ENCODE data around the gene GSTM1.
"Not testable (repeated sequence)": the region's sequence is repeated elsewhere in the genome, so short reads cannot be mapped to it uniquely, and the experiment has no call there.

Gene GSTM1

DNA sequence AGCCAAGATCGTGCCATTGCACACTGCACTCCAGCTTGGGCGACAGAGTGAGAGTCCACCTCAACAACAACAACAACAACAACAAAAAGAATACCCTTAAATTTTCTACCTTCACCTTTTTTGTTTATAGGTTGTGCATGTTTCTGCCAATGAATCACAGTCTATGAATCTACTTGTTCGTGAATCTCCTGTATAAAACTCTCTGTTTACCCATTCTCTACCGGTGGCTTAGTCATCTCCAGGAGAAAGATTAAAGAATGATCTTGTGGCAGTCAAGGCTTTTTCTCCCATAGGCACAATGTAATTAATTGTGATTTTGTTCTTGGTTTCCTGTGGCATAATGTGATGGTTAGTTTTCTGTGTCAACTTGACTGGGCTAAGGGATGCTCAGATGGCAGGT lies 10.2 kb downstream of the GSTM1 start:
- DNase-seq (ENCODE audit: low read depth), result not testable (repeated sequence)

DNA sequence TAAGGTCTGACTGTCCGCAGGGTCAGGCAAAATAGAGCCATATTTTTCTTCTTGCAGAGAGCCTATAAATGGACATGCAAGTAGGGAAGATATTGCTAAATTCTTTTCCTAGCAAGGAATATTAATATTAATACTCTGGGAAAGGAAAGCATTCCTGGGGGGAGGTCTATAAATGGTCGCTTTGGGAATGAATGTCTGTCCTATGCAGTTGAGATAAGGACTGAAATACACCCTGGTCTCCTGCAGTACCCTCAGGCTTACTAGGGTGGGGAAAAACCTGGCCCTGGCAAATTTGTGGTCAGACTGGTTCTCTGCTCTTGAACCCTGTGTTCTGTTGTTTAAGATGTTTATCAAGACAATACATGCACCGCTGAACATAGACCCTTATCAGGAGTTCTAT lies 15.3 kb downstream of the GSTM1 start:
- not testable (repeated sequence) for DNase-seq (ENCODE audit: low read depth)

DNA sequence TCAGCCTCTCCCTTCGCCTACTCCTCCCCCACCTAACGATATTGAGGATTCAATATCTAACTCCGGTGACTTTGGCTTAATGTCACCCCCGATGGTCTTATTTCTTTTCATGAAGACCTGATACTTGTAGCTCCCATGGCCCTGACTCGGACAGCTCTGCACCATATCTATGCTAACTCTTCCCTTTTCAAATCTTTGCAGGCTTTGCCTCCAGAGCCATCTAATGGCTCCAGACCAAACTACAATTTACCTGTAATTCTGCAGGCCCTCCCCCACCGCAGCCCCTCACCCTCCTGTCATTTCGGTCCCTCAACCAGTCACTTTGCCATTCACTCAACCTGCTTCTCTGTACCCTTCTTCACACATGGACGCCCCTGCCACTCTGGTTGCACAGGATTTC lies 16.6 kb downstream of the GSTM1 start:
- no peak for DNase-seq (ENCODE audit: low read depth)

DNA sequence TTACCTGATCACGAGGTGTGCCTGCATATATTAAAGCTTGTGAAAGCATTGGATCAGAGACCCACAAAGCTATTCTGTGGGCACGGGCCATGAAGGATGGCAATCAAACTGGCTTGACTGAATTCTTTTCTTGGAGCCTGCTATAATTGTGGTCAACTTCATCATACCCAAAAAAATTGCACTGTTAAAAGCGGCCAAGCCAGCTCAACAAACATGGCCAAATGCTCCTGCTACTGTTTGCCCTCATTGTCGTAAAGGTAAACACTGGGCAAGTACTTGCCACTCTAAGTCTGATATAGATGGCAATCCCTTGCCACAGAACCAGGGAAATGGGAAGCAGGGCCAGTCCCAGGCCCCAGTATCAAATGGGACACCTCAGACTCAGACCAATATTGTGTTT lies 17.8 kb downstream of the GSTM1 start:
- no peak for DNase-seq (ENCODE audit: low read depth)

DNA sequence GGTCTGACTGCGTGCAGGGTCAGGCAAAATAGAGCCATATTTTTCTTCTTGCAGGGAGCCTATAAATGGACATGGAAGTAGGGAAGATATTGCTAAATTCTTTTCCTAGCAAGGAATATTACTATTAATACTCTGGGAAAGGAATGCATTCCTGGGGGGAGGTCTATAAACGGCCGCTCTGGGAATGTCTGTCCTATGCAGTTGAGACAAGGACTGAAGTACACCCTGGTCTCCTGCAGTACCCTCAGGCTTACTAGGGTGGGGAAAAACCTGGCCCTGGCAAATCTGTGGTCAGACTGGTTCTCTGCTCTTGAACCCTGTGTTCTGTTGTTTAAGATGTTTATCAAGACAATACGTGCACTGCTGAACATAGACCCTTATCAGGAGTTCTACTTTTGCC lies 21.3 kb downstream of the GSTM1 start:
- DNase-seq (ENCODE audit: low read depth), result not testable (repeated sequence)

DNA sequence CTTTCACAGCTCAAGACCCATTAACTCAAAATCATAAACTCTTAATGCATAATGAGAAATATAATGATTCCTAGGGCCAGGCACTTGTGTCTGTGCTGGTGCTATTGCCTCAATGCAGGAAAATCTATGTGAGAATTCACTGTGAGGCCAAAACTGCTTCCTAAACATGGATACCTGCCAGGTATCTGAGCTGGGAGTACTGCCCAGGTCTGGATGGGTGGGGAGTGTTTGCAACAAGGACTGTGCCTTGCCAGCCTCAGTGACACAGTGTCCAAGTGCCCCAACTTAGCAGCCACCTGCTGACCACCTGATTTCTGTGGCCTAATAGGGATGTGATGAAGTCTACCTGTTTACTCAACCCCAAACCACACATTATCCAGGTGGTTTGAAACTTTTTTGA lies 22.2 kb downstream of the GSTM1 start:
- not testable (repeated sequence) for DNase-seq (ENCODE audit: low read depth)

DNA sequence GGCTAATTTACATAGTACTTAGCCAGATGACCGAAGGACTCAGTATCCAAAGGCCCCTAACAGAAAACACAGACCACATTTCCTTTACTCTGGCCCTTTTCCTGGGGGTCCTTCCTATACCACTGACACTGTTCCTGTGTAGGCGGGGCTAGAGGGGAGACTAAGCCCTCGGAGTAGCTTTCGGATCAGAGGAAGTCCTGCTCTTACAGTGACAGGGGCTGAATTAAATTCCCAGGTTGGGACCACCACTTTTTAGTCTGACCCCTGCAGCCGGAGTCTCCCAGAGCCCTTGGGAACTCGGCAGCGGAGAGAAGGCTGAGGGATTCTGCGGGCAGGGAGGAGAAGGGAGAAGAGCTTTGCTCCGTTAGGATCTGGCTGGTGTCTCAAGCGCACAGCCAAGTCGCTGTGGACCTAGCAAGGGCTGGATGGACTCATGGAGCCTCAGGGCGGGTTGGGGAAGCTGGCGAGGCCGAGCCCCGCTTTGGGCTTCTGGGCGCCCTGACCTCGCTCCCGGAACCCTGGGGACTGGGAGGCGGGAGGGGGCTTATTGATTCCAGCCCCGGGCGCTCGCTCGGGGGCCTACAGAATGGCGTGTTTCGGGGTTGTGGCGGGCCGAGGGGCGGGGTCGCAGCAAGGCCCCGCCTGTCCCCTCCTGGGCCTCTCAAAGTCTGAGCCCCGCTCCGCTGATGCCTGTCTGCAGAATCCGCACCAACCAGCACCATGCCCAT lies 24.1 kb downstream of the GSTM1 start, which contains the start of gene GSTM5:
Gene GSTM5 (plus strand): TSS at position 659 of the 728 bp plus-strand sequence. CDS start 62 bp downstream, at position 721.
- DNase-seq (ENCODE audit: low read depth), result not testable (repeated sequence)

DNA sequence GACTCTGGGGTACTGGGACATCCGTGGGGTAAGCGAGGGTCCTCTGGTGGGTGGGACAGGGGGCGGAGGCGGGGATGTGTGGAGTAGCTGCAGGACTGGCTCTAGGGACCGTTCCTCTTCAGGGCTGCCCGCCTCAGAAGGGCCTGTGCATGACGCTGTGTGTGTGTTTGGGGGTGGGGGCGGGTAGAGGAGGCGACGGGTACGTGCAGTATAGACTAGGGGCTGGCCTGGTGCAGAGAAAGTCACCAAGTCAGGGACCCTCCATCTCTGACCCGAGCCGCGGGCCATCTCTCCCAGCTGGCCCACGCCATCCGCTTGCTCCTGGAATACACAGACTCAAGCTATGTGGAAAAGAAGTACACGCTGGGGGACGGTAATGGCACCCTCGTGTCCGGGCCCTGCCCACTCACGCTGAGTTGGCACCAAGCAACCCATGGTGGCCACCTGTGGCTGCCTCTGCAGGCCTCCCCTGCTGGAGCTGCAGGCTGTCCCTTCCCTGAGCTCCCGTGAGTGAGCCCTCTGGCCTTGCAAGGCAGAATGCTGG lies 24.8 kb downstream of the GSTM1 start:
- DNase-seq (ENCODE audit: low read depth), result no peak

DNA sequence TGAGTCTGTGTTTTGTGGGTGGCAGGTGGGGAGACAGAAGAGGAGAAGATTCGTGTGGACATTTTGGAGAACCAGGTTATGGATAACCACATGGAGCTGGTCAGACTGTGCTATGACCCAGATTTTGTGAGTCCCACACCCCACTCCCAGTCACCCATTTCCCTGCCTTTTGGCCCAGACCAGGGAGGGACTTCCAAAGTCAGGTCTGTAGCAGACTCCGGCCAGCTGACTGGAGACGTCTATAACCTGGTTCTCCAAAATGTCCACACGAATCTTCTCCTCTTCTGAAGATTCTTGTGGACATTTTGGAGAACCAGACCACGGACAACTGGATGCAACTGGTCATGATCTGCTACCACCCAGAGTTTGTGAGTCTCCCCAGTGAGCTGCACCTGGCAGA lies 26.0 kb downstream of the GSTM1 start:
- no peak for DNase-seq (ENCODE audit: low read depth)

DNA sequence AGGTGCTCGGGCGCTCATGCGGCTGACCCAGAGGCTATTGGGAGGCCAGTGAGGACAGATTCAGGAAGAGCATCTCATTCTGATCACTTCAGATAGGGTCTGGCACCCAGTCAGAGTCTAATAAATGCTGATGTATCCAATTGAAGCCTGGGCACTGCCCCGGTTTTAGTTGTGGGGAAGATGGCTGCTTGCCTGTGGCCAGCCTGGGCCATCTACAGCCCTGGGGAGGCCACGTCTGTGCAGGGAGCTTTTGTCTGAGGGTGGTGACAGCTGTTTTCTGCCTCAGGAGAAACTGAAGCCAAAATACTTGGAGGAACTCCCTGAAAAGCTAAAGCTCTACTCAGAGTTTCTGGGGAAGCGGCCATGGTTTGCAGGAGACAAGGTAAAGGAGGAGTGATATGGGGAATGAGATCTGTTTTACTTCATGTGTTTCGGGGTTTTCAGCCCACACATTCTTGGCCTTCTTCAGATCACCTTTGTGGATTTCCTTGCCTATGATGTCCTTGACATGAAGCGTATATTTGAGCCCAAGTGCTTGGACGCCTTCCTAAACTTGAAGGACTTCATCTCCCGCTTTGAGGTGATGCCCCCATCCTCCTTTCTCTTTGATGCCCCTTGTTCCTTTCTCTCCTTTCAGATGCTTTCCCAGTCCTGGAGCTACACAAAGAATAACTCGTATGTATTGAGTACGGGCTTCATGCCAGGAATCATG lies 27.2 kb downstream of the GSTM1 start:
- DNase-seq (ENCODE audit: low read depth), result no peak

DNA sequence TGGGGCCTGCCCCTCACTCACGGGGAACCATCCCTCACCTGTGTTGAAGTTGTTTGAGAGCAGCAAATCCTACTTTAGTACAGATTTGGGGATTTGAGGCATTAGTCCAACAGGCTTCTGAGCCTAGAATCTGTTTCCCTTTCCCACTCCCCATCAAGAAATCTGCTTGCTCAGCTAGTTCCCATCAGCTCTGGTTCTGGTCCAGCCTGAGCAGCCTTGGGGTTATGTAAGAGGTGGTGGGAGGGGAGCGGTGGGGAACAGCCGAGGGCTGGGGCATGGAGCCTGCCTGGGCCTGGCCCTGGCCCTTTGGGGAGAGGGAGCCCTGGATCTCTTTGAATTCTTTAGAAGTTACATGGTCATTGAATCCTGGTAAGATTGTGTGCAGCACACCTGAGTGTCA lies 28.5 kb downstream of the GSTM1 start:
- DNase-seq (ENCODE audit: low read depth), result no peak

DNA sequence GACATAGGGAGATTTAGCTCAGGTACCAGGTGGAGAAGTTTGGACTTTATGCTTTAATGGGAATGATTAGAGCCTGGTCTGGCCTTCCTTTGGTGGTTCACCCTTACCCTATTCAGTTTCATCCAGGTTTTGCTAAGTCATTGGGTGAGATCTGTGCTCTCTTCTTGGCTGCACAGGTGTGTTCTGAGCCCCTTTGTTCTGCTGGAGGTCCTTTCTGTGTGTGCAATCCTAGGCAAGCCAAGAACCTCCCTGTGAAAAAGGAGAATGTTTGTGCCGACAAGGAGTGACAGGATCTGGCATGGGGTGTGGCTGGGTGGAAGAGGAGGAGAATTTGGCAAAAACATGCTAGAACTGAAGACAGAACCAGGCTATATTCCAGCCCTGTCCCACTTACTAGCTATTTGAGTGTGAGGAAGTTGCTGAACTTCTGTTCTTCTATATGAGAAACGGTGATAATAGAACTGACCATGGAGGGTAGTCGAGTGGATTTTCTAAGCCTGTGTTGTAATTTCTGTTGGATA lies 29.0 kb downstream of the GSTM1 start:
- DNase-seq (ENCODE audit: low read depth), result no peak

DNA sequence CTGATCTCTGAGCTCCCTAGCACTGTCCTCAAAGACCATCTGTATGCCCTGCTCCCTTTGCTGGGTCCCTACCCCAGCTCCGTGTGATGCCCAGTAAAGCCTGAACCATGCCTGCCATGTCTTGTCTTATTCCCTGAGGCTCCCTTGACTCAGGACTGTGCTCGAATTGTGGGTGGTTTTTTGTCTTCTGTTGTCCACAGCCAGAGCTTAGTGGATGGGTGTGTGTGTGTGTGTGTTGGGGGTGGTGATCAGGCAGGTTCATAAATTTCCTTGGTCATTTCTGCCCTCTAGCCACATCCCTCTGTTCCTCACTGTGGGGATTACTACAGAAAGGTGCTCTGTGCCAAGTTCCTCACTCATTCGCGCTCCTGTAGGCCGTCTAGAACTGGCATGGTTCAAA lies 30.1 kb downstream of the GSTM1 start:
- DNase-seq (ENCODE audit: low read depth), result no peak

DNA sequence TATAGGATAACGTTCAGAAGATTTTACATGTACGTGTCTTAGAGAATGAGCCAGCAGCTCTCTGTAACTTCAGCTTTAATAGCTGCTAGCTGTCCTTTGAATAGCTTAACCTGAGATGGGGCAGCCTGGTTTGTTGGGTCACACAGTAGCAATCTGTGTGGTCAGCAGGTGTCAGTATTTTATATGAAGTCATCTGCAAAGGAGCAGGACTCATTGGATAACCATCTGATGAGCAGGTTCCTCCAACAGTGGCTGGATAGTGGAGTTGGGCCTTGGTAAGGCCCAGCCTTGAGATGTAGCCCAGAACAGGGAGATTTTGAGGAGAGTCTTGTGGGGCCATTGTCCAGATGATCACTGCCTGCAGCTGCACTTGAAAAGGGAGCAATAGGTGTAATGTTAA lies 30.9 kb downstream of the GSTM1 start:
- DNase-seq (ENCODE audit: low read depth), result peak; percentile 15

DNA sequence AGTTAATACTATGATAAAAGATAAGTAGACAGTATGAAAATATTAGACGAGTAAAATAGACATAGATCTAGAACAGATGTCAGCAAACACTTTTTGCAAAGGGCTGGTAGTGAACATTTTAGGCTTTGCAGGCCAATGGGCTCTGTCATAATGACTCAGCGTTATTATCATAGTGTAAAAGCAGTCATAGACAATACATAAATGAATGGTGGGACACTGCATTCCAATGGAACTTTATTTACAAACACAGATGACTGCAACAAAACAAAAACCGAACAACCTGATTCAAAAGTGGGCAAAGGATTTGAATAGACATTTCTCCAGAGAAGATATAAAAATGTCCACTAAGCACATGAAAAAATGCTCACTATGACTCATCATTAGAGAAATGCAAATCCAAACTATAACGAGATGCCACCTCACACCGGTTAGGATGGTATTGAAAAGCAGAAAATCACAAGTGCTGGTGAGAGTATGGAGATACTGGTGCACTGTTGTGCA lies 31.8 kb downstream of the GSTM1 start:
- DNase-seq (ENCODE audit: low read depth), result peak; percentile 52

DNA sequence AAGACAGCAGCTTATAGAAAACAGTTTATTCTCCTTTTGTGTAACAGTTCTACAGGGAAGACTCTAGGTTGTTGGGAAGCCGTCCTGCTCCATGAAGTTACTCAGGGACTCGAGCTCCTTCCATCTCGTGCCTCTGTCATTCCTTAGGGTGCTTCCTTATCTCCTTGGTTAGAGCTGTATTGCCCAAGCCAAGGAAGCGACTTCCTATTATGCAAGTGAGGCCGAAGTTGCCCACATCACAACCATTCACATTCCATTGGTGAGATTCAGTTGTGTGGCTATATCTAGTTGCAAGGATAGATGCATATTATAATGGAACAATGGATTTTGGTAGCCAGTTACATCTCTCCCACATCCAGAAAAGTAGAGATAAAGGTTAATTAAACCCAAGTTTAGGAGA lies 33.4 kb downstream of the GSTM1 start:
- DNase-seq (ENCODE audit: low read depth), result peak; percentile 45

DNA sequence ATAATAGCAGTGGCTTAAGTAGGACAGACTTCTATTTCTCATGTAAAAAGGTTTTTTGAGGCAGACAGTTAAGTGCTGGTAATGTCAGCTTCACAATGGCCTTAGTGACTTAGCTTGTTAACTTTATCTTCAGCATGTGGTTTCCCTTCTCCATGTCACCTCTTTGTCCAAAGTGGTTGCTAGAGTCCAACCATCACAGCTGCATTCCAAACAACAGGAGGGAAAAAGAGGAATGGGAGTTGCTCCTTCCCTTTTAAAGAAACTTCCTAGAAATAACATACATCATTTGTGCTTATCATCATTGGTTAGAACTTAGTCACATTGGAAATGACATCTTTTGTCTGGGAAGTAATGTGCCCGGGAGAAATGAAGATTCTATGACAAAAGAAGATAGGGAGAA lies 34.4 kb downstream of the GSTM1 start:
- DNase-seq (ENCODE audit: low read depth), result no peak

DNA sequence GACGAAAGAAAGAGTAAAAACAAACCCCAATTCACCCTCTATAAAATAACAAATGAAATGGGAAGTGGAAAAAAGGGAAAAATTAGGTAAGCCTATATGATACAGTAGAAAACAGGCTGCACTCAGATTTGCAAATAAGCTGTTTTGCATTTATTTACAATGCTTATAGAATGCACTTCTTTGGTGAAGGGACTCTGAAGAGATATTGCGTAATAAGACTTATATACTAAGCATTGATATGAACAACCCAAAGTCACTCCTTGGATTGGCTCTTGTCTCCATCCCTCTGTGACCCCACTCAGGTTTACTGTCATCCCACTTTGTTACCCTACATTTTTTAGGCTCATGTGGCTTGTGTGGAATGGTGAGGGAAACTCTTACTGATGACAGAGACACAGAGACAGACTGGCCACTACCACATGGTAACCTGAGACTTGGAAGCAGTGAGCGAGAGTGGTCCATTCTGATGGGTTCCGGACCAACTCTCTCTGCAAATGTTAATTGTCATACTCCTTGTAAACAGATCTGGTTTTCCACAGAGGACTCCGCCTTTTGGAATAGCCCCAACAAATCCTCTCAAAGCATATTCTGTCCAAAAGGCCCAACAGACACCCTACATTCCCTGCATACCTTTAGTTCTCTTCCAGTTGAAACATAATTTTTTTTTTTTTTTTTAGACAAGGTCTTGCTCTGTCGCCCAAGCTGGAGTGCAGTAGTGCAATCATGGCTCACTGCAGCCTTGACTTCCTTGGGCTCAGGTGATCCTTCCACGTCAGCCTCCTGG lies 35.5 kb downstream of the GSTM1 start:
- no peak for DNase-seq (ENCODE audit: low read depth)

DNA sequence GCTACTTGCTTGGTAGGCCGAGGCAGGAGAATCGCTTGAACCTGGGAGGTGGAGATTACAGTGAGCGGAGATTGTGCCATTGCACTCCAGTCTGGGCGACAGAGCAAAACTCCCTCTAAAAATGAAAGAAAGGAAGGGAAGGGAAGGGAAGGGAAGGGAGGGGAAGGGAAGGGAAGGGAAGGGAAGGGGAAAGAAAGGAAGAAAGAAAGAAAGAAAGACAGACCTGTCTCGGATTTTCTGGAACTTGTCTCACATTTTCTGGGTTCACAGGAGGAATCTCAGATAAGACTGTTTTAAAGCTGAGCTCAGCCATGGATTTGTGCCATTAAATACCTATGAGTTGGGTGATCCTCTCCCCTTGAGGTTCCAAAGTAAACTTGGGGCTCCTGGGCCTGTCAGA lies 37.3 kb downstream of the GSTM1 start:
- DNase-seq (ENCODE audit: low read depth), result no peak

DNA sequence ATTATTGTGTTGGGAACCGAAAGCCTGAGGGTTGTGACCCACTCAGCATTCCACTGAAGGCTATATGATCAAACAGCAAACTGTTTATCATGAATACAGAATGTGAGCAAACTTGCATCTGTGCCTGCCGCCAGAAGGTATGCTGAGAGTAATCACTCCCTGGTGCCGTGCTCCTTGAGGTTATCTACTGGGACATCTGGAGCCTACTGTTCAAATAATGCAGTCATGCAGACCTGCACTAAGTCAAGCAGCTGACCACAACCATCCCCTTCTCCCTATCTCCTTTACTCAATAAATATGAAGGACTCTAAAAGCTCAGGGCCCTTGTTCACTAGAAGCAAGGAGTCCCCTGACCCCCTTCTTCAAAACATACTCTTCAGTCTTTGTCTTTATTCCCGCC lies 37.9 kb downstream of the GSTM1 start:
- no peak for DNase-seq (ENCODE audit: low read depth)

DNA sequence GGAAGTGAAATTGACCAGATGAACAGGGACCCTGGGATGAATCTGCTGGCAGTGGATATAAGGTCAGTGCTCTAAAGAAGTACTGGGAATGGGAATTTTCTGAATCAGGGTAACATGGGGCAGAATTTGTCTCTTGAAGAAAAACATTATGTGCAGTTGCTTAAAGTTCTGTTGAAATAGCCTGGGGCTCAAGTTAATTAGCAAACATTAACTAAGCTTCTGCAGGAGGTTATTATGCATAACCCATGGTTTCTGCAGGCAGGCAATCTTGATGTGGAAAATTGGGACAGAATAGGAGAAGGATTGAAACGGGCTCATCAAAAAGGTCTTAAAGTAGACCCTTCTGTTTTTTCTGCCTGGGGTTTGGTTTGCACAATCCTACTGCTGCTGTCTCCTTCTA lies 38.4 kb downstream of the GSTM1 start:
- DNase-seq (ENCODE audit: low read depth), result no peak

DNA sequence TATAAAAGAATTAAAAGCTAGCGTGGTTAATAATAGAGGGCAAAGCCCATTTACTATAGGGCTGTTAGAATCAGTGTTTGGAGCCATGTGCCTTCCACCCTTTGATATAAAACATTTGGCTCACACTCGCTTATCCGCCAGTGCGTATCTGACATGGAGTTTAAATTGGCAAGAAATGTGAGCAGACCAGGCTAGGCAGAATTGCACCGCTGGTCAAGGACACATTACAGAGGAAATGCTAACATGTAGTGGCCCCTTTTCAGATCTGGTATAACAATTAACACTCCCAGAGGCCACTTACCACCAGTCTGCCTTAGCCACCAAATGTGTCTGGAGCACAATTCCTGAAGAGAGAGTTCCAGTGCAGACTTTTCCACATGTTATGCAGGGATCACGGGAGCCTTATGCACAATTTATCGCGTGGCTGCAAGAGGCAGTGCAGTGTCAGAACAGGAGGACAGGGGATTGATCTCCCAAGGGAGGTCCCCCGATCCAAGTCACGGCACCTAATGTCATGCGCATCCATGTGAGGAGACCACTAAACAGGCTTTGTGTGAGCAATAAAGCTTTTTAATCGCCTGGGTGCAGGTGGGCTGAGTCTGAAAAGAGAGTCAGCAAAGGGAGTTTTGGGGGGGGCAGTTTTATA lies 39.2 kb downstream of the GSTM1 start:
- DNase-seq (ENCODE audit: low read depth), result no peak

All from iris pigment epithelial cell (primary cell).